ENCODE results near the gene PDCL3. TPM values are rescaled to one million over a fixed set of nuclear protein-coding genes. Genes with fewer than 3 reads are reported as not detected.
A peak's percentile ranks its signal among the peaks of the same experiment; 100 is the strongest.

Gene PDCL3
- total and polyA plus RNA-seq, 2 experiments from 2014 or later, result 28.1 to 72.4 TPM

GRCh38 chr2:100603414-100603813, 40.6 kb downstream of the PDCL3 start (continued):
- TF ChIP-seq ZNF331 (CRISPR knock-in tag; IDR thresholded peaks at IDR 0.05; ENCODE audit: low read depth) (no peak), ETS1 (IDR thresholded peaks at IDR 0.05) (no peak), POLR2AphosphoS5 (IDR thresholded peaks at IDR 0.05; ENCODE audit: low read depth) (no peak), REST (IDR thresholded peaks at IDR 0.05; ENCODE audit: unreplicated experiment) (no peak), ZNF114 (CRISPR knock-in tag; IDR thresholded peaks at IDR 0.05) (no peak), JUNB (IDR thresholded peaks at IDR 0.05; ENCODE audit: unreplicated experiment) (no peak)

GRCh38 chr2:100603948-100604633, 41.3 kb downstream of the PDCL3 start:
- Mint-ChIP-seq H3K9me3 (no peaks in the 10 kb centered on the region), H3K36me3 (ENCODE audit: low read depth) (no peaks in the 10 kb centered on the region), H3K27me3 (ENCODE audit: insufficient read depth, low read depth, poor library complexity) (peaks cover 12% of the 10 kb centered on the region), H3K27ac (no peak overlapping the region), H3K4me3 (no peak overlapping the region), H3K4me1 (peaks cover 15% of the 10 kb centered on the region)
- peak; percentile 21 for DNase-seq (ENCODE audit: low spot score)
- Histone ChIP-seq H3K36me3 (ENCODE audit: insufficient read depth) (no peaks in the 10 kb centered on the region), H4K20me1 (replicated peaks; ENCODE audit: insufficient read depth) (no peaks in the 10 kb centered on the region), H2AFZ (peak overlapping the region; percentile 33), H3K27ac (ENCODE audit: low read depth) (no peak overlapping the region), H3K4me3 (no peak overlapping the region), H3K79me2 (replicated peaks; ENCODE audit: insufficient read depth) (no peaks in the 10 kb centered on the region), H3F3A (replicated peaks; ENCODE audit: low read depth) (no peaks in the 10 kb centered on the region), H3K4me1 (ENCODE audit: insufficient read depth) (no peaks in the 10 kb centered on the region; the same call in 1 of the 2 replicates), H3K9me2 (ENCODE audit: insufficient read depth) (no peaks in the 10 kb centered on the region), H3K4me2 (peak overlapping the region; percentile 6; the same call in 1 of the 2 replicates), H3K27me3 (ENCODE audit: insufficient read depth) (no peaks in the 10 kb centered on the region)
- ATAC-seq, result peak; percentile 73
- no peak for TF ChIP-seq ZNF114 (CRISPR knock-in tag; IDR thresholded peaks at IDR 0.05)
- peak; percentile 61; the same call in 1 of the 2 replicates for TF ChIP-seq ZNF462 (CRISPR knock-in tag; IDR thresholded peaks at IDR 0.05)
